ENCODE measurements around the gene ZNG1B. TPM values are rescaled to one million over a fixed set of nuclear protein-coding genes. Genes with fewer than 3 reads are reported as not detected.

The ZNG1B gene
- total and polyA plus RNA-seq, 2 of the 13 experiments (the other 11 are each of a cell fraction or from before 2014, with no cell fraction given), result 33.8 to 72.2 TPM

Other genes with a start within 250 kb of the ZNG1B start
- 1.3 and 1.5 TPM in 2 replicates for gene PAX8, start 158.8 kb upstream of the ZNG1B start, total RNA-seq (2016; rRNA removed; fragmentation: Illumina TruSeq; extraction: Trizol)
- gene PAX8, start 158.8 kb upstream of the ZNG1B start, polyA plus RNA-seq (2011; rRNA removed), result 8.1 and 8.8 TPM in 2 replicates
- 0.14 and 0.29 TPM in 2 replicates for gene FOXD4L1, start 61.0 kb downstream of the ZNG1B start, total RNA-seq (2016; rRNA removed; fragmentation: Illumina TruSeq; extraction: Trizol)
- gene FOXD4L1, start 61.0 kb downstream of the ZNG1B start, polyA plus RNA-seq (2011; rRNA removed), result 0.18 and 0.26 TPM in 2 replicates
- gene RABL2A, start 189.6 kb downstream of the ZNG1B start, total RNA-seq (2016; rRNA removed; fragmentation: Illumina TruSeq; extraction: Trizol), result 2.9 and 9.6 TPM in 2 replicates
- gene RABL2A, start 189.6 kb downstream of the ZNG1B start, polyA plus RNA-seq (2011; rRNA removed), result 13.4 and 16.4 TPM in 2 replicates